ENCODE measurements around the gene KCNQ1. TPM values are rescaled to one million over a fixed set of nuclear protein-coding genes. Genes with fewer than 3 reads are reported as not detected.

KCNQ1 gene
- total and polyA plus RNA-seq, 9 of the 15 experiments (the other 6 are each of a cell fraction or from before 2014, with no cell fraction given): 0.44 TPM; not detected in 8

- TF ChIP-seq MXD1 (CRISPR knock-in tag; IDR thresholded peaks at IDR 0.05; ENCODE audit: borderline replicate concordance, poor library complexity, severe bottlenecking) (no peak), CC2D1A (IDR thresholded peaks at IDR 0.05) (peak; percentile 94), NFIC (IDR thresholded peaks at IDR 0.05) (peak; percentile 73), TAF9B (IDR thresholded peaks at IDR 0.05; ENCODE audit: partially characterized antibody) (no peak), TFAP4 (CRISPR knock-in tag; IDR thresholded peaks at IDR 0.05; ENCODE audit: borderline replicate concordance) (peak; percentile 84), ARID4B (CRISPR knock-in tag; IDR thresholded peaks at IDR 0.05) (peak; percentile 31), BRD9 (IDR thresholded peaks at IDR 0.05; ENCODE audit: low read depth, partially characterized antibody) (peak; percentile 73), DEAF1 (CRISPR knock-in tag; IDR thresholded peaks at IDR 0.05) (peak; percentile 99), MLLT1 (IDR thresholded peaks at IDR 0.05) (peak; percentile 11 to 63; a peak in 1 of 4 replicates), RHOXF2B (CRISPR knock-in tag; conservative IDR thresholded peaks at IDR 0.05) (no peak), ZNF79 (CRISPR knock-in tag; IDR thresholded peaks at IDR 0.05; ENCODE audit: low read depth) (no peak), RB1 (IDR thresholded peaks at IDR 0.05; ENCODE audit: low read depth) (peak; percentile 98), RBM17 (IDR thresholded peaks at IDR 0.05; ENCODE audit: borderline replicate concordance, low read depth, low read length) (no peak), ETV6 (IDR thresholded peaks at IDR 0.05; ENCODE audit: borderline replicate concordance in 1 of 2, low read depth in 2 of 2, low read length in 1 of 2) (no peak), ETV6 (CRISPR knock-in tag; IDR thresholded peaks at IDR 0.05; ENCODE audit: borderline replicate concordance) (no peak), E2F3 (CRISPR knock-in tag; IDR thresholded peaks at IDR 0.05) (no peak), DACH1 (IDR thresholded peaks at IDR 0.05; ENCODE audit: partially characterized antibody) (peak; percentile 19), ZNF589 (CRISPR knock-in tag; IDR thresholded peaks at IDR 0.05; ENCODE audit: low read depth) (peak; percentile 39; the same call in 1 of the 2 replicates)
Observed at GRCh38 chr11:2532704-2533586, 88.1 kb downstream of the KCNQ1 start (continued).
